Right lobe of liver (tissue), 6 donors: Measurements from ENCODE around the gene RTF1. TPM values are rescaled to one million over a fixed set of nuclear protein-coding genes. Genes with fewer than 3 reads are reported as not detected.

Experiments used
- ATAC-seq, 4 donors: fragments of 200-7000 bp; cut with Tn5 transposase; one replicate each; pipeline ENCODE4 v1.9.1; 2020; ENCODE audit warnings: mild to moderate bottlenecking in 4 of 4, moderate library complexity in 4 of 4
- DNase-seq, 3 donors: peaks; one replicate each; pipeline ENCODE4 v3.0.0-alpha.2; 2020
- H3K27ac ChIP-seq, 3 donors: fragments of 200-600 bp; one replicate each; pipeline ENCODE4 v1.8.0; 2022
- H3K27me3 ChIP-seq, 2 donors: fragments of 200-600 bp; one replicate each; pipeline ENCODE4 v1.8.0; 2022
- H3K36me3 ChIP-seq, 4 donors: fragments of 200-600 bp; sonication (generic) in 1 of 4; one replicate each; pipeline versions ENCODE4 v1.5.1 to v1.8.0; 2017 to 2022; ENCODE audit warnings: control low read depth in 1 of 4
- H3K4me1 ChIP-seq, 4 donors: fragments of 200-600 bp; sonication (generic) in 1 of 4; one replicate each; pipeline versions ENCODE4 v1.5.1 to v1.8.0; 2017 to 2022; ENCODE audit warnings: control low read depth in 1 of 4
- H3K4me3 ChIP-seq, 3 donors: fragments of 200-600 bp; one replicate each; pipeline ENCODE4 v1.8.0; 2022
- H3K9me3 ChIP-seq, 4 donors: fragments of 200-600 bp; sonication (generic) in 1 of 4; one replicate each; pipeline versions ENCODE4 v1.5.1 to v1.8.0; 2017 to 2022; ENCODE audit warnings: control low read depth in 1 of 4
- POLR2A ChIP-seq: fragments of 450-650 bp; IDR thresholded peaks from one replicate; pipeline ENCODE4 v1.6.1; 2017; ENCODE audit warnings: antibody characterized with exemption, mild to moderate bottlenecking
- WGBS: methylation state at CpG from one replicate; pipeline ENCODE4 v1.1.6; 2018; ENCODE audit warnings: low coverage, low lambda C conversion rate; ENCODE audit not compliant: insufficient coverage; ENCODE audit errors: missing lambda C conversion rate; 5-methylcytosine and 5-hydroxymethylcytosine counted together
- intact Hi-C, 2 donors: fragments of 100-400 bp; cut with DNase I; formaldehyde crosslinking; loops; one replicate each; pipeline versions ENCODE4 v1.11.2 to v1.14.1; 2022
- small RNA-seq, 2 experiments: library from RNA; depleted of rRNA; stranded (forward); fragments of <200 nt; gene quantifications; one replicate each; pipeline ENCODE3, GENCODE V24; 2016
- total RNA-seq, 6 experiments: library from RNA; depleted of rRNA in 2 of 6; stranded (reverse); fragments of >200 nt in 2 of 6; fragmentation: NEBNext Ultra II Directional in 3 of 6; extraction: Animal tissue kit (Norgen Biotek cat#: 25700) in 3 of 6; gene quantifications; one replicate each; pipeline versions ENCODE4 v1.1.0 to v1.2.4, GENCODE V29; 2016 to 2023
- TF ChIP-seq, protein P1 (sequence below), 4 donors: fragments of 200-600 bp in 3 of 4; fragments of 450-650 bp in 1 of 4; IDR thresholded peaks; one replicate each; pipeline versions ENCODE4 v1.5.1 to v1.8.0; 2016 to 2022; ENCODE audit warnings: antibody characterized with exemption in 4 of 4, mild to moderate bottlenecking in 2 of 4
- donor health status: DM: no; HTN: yes; CAD: no.
- donor health status: DM: no; HTN: no; CAD: no.
- donor health status: DM: no; HTN: no; CAD: no.
- donor health status: DM: no; HTN: yes; CAD: no.
- donor health status: DM: no; HTN: yes; CAD: no.

Gene RTF1
- total RNA-seq, 6 experiments from 2014 or later: 10.5 to 21.5 (median 14.2) TPM

DNA sequence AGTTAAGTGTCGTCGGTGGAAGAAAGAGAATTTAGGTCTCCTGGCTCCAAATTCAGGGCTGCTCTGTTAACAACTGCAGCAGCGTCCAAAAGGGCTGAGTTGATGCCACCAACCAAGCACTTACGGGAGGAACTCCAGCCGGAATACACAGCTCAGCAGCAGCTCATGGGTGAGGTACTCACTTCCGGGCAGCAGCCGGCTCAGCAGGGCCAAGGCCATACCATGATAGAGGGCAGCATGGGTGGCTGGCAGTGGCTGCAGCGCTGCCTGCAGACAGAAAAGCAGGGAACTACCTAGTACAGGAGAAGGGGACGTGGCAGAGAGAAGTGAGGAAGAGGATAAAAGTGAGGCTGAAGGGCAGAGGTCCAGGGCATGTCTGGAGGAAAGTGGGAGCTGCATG, 104.7 kb downstream of the RTF1 start:
- Histone ChIP-seq H3K4me1 (no peaks in the 10 kb centered on the region), H3K9me3 (no peaks in the 10 kb centered on the region), H3K27ac (no peak overlapping the region), H3K4me3 (no peak overlapping the region), H3K27me3 (no peaks in the 10 kb centered on the region), H3K36me3 (peaks cover 0 to 4% (median under 1%) of the 10 kb centered on the region in 4 donors)
- 86% methylated on average over 6 of the region's 9 CpGs for WGBS
- ATAC-seq (peak in 3 of 4 donors; percentile 28 to 45 (median 42)), DNase-seq (no peak)
- intact Hi-C loops: no loop called here
- TF ChIP-seq, protein P1, sequence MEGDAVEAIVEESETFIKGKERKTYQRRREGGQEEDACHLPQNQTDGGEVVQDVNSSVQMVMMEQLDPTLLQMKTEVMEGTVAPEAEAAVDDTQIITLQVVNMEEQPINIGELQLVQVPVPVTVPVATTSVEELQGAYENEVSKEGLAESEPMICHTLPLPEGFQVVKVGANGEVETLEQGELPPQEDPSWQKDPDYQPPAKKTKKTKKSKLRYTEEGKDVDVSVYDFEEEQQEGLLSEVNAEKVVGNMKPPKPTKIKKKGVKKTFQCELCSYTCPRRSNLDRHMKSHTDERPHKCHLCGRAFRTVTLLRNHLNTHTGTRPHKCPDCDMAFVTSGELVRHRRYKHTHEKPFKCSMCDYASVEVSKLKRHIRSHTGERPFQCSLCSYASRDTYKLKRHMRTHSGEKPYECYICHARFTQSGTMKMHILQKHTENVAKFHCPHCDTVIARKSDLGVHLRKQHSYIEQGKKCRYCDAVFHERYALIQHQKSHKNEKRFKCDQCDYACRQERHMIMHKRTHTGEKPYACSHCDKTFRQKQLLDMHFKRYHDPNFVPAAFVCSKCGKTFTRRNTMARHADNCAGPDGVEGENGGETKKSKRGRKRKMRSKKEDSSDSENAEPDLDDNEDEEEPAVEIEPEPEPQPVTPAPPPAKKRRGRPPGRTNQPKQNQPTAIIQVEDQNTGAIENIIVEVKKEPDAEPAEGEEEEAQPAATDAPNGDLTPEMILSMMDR (IDR thresholded peaks at IDR 0.05): no peak
- TF ChIP-seq POLR2A: no peak

DNA sequence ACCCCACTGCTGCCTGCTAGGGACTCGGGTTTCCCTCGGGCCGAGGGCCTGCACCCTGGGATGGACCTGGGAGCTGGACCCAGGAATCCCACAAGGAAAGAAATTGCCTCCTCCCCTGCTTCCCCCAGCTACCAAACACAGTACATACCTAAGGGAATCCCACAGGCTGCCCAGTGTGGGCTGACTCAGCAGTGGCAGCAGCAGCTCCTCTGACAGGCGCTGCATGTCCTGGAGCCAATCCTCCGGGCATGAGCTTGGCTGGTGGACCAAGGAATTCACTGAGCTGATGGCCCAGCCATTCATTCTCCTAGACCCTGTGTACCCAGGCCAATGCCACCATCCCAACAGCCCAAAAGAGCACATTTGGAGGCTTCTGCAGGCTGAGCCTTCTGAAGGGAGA, 106.2 kb downstream of the RTF1 start:
- intact Hi-C loops: no loop called here
- no peak overlapping the region for H3K4me3 ChIP-seq
- TF ChIP-seq, protein P1 (IDR thresholded peaks at IDR 0.05): no peak
- TF ChIP-seq POLR2A: no peak
- no peaks in the 10 kb centered on the region for H3K4me1 ChIP-seq
- no peaks in the 10 kb centered on the region for H3K9me3 ChIP-seq
- peaks cover 0 to 19% (median 7%) of the 10 kb centered on the region in 4 donors for H3K36me3 ChIP-seq
- H3K27me3 ChIP-seq: no peaks in the 10 kb centered on the region
- ATAC-seq: no peak
- no CpG with 5 or more reads among the region's 5 CpGs for WGBS
- H3K27ac ChIP-seq: no peak overlapping the region
- no peak for DNase-seq

DNA sequence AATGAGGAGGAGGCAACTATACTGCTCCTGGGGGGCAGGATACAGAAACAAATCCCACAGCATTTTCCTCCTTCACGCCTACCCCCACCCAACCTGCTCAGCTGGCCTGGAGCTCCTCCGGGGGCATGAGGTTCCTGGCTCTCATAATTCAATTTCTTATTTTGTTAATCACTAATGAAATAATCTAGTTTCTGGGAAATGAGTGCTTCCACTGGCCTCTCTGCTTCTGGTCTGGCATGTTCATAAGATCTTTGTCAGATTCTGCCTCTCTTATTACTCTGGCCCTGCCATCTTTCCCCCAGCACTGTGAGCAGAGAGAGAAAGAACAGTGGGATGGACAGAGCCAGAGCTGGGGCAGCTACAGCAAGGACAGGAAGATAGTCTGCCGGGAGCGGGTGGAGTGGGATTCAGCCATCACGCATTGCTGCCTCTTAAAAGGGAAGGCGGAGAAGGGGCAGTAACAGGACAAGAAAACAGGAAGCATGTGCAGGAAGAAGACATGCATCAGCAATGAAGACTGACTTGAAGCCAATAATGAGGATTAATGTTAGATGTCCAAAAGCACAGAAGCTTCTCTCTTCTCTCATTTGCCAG, 113.6 kb downstream of the RTF1 start:
- peak; percentile 23 to 72 (median 56) for ATAC-seq
- intact Hi-C loops: no loop called here
- 73% methylated on average over 5 of the region's 6 CpGs for WGBS
- DNase-seq: no peak
- Histone ChIP-seq H3K4me3 (no peak overlapping the region), H3K4me1 (no peaks in the 10 kb centered on the region), H3K36me3 (peaks cover 0 to 73% (median 16%) of the 10 kb centered on the region in 4 donors), H3K9me3 (no peaks in the 10 kb centered on the region), H3K27ac (no peak overlapping the region), H3K27me3 (no peaks in the 10 kb centered on the region)
- no peak for TF ChIP-seq POLR2A
- TF ChIP-seq, protein P1 (IDR thresholded peaks at IDR 0.05): no peak

Small RNA genes within 50 kb of the gene (small RNA-seq; reads per million reads assigned to genes)
- 0 reads per million in 2 experiments for gene RNU6-1169P

Other genes starting within 250 kb of the RTF1 start
- under 1 TPM in 1 of 6 experiments, not detected in 5; 0.22 TPM for gene EXD1, start 186.3 kb upstream of the RTF1 start, total RNA-seq
- gene CHP1, start 185.8 kb upstream of the RTF1 start, total RNA-seq: 100 to 1,000 TPM; 137 to 270 (median 205) TPM
- 1 to 10 TPM in 1 of 6 experiments, under 1 TPM in 4, not detected in 1; 0.23 to 1.1 (median 0.82) TPM for gene OIP5, start 84.5 kb upstream of the RTF1 start, total RNA-seq
- 1 to 10 TPM; 2.2 to 9.3 (median 5.0) TPM for gene NUSAP1, start 84.2 kb upstream of the RTF1 start, total RNA-seq
- gene NDUFAF1, start 14.6 kb upstream of the RTF1 start, total RNA-seq: 10 to 100 TPM; 19.3 to 26.0 (median 22.1) TPM
- gene ITPKA, start 76.8 kb downstream of the RTF1 start, total RNA-seq: 10 to 100 TPM in 2 of 6 experiments, 1 to 10 TPM in 1, under 1 TPM in 3; 0.60 to 15.5 (median 1.4) TPM
- gene LTK, start 96.7 kb downstream of the RTF1 start, total RNA-seq: 1 to 10 TPM in 4 of 6 experiments, under 1 TPM in 2; 0.56 to 3.3 (median 1.8) TPM
- 10 to 100 TPM; 13.9 to 20.8 (median 17.9) TPM for gene RPAP1, start 127.2 kb downstream of the RTF1 start, total RNA-seq
- gene TYRO3, start 142.1 kb downstream of the RTF1 start, total RNA-seq: 1 to 10 TPM; 1.1 to 2.9 (median 1.8) TPM
- 10 to 100 TPM; 10.9 to 17.2 (median 12.1) TPM for gene MGA, start 243.3 kb downstream of the RTF1 start, total RNA-seq